CD4-positive, alpha-beta T cell treated with Interleukin-21 for 1 hour (primary cell): ENCODE measurements around the gene VAMP8.
A peak's percentile ranks its signal among the peaks of the same experiment; 100 is the strongest.
"Not testable (repeated sequence)": the region's sequence is repeated elsewhere in the genome, so short reads cannot be mapped to it uniquely, and the experiment has no call there.

Experiments used
- DNase-seq: peaks from one replicate; pipeline ENCODE4 v3.0.0-alpha.2; 2020

The VAMP8 gene

GRCh38 chr2:85577386-85578242 lies at the start of gene VAMP8:
Gene VAMP8 (plus strand): TSS chr2:85577586. CDS start chr2:85577647, 61 bp downstream.
- peak; percentile 63 for DNase-seq

- no peak for DNase-seq
Observed at GRCh38 chr2:85527787-85528186, 49.6 kb upstream of the VAMP8 start.

- no peak for DNase-seq
Observed at GRCh38 chr2:85528355-85528754, 49.0 kb upstream of the VAMP8 start.

GRCh38 chr2:85529809-85530208 lies 47.6 kb upstream of the VAMP8 start:
- DNase-seq: no peak

- no peak for DNase-seq
Observed at GRCh38 chr2:85531589-85531988, 45.8 kb upstream of the VAMP8 start.

- no peak for DNase-seq
Observed at GRCh38 chr2:85534099-85534498, 43.3 kb upstream of the VAMP8 start.

- DNase-seq: no peak
Observed at GRCh38 chr2:85534881-85535280, 42.5 kb upstream of the VAMP8 start.

- no peak for DNase-seq
Observed at GRCh38 chr2:85536479-85536878, 40.9 kb upstream of the VAMP8 start.

- DNase-seq: no peak
Observed at GRCh38 chr2:85537600-85538506, 39.5 kb upstream of the VAMP8 start.

GRCh38 chr2:85538507-85539360 lies 38.7 kb upstream of the VAMP8 start, which contains the start of gene MAT2A:
Gene MAT2A (plus strand): TSS chr2:85539168. CDS start chr2:85539288, 120 bp downstream.
- DNase-seq: peak; percentile 90

- peak; percentile 82 for DNase-seq
Observed at GRCh38 chr2:85539361-85540132, 37.8 kb upstream of the VAMP8 start.

GRCh38 chr2:85540133-85540648 lies 37.2 kb upstream of the VAMP8 start:
- no peak for DNase-seq

GRCh38 chr2:85541262-85541661 lies 36.1 kb upstream of the VAMP8 start:
- DNase-seq: no peak

- DNase-seq: no peak
Observed at GRCh38 chr2:85541753-85542457, 35.5 kb upstream of the VAMP8 start.

- no peak for DNase-seq
Observed at GRCh38 chr2:85542777-85543176, 34.6 kb upstream of the VAMP8 start.

GRCh38 chr2:85544254-85544691 lies 33.1 kb upstream of the VAMP8 start:
- not testable (repeated sequence) for DNase-seq

- not testable (repeated sequence) for DNase-seq
Observed at GRCh38 chr2:85544915-85545779, 32.2 kb upstream of the VAMP8 start.

- no peak for DNase-seq
Observed at GRCh38 chr2:85545780-85546240, 31.6 kb upstream of the VAMP8 start.

GRCh38 chr2:85547089-85547858 lies 30.1 kb upstream of the VAMP8 start:
- no peak for DNase-seq
